Measurements from ENCODE around the gene KAT2B.

GRCh38 chr3:20182206-20182605 is 142.0 kb downstream of the KAT2B start:
- TF ChIP-seq CTCF (conservative IDR thresholded peaks at IDR 0.05) (no peak), EZH2 (IDR thresholded peaks at IDR 0.05; ENCODE audit: low read depth) (no peak)

Measured in PC-9 (cell line).